Motor neuron (in vitro differentiated cells): ENCODE results near the gene NAV2. TPM values are rescaled to one million over a fixed set of nuclear protein-coding genes. Genes with fewer than 3 reads are reported as not detected.
"Not testable (repeated sequence)": the region's sequence is repeated elsewhere in the genome, so short reads cannot be mapped to it uniquely, and the experiment has no call there.

Experiments used
- ATAC-seq, 8 experiments: fragments of 200-7000 bp; cut with Tn5 transposase; replicated peaks in 6 of 8; 2 replicates each; pipeline ENCODE4 v1.8.0; 2021; ENCODE audit warnings: mild to moderate bottlenecking in 8 of 8, moderate library complexity in 8 of 8
- H3K27ac ChIP-seq, 2 donors: fragments of 250-450 bp; sonication (Bioruptor Pico); 2 replicates each; pipeline ENCODE4 v1.9.0; 2021; ENCODE audit warnings: antibody characterized with exemption in 2 of 2, mild to moderate bottlenecking in 2 of 2, moderate library complexity in 1 of 2
- H3K4me1 ChIP-seq, 2 donors: fragments of 250-450 bp; sonication (Bioruptor Pico); replicated peaks in 1 of 2; 2 replicates each; pipeline ENCODE4 v1.6.1; 2021; ENCODE audit warnings: antibody characterized with exemption in 2 of 2, mild to moderate bottlenecking in 2 of 2, moderate library complexity in 1 of 2
- H3K4me3 ChIP-seq, 5 donors: fragments of 250-450 bp; sonication (Bioruptor Pico); 2 replicates each; pipeline ENCODE4 v1.9.0; 2021; ENCODE audit warnings: antibody characterized with exemption in 5 of 5, mild to moderate bottlenecking in 5 of 5, moderate library complexity in 4 of 5
- whole genome bisulfite sequencing, 10 experiments: fragments of 450-650 bp; shearing (Covaris generic); methylation state at CpG; one replicate each; pipeline ENCODE4 v1.0.0; 2022; 5-methylcytosine and 5-hydroxymethylcytosine counted together
- in situ Hi-C, 9 experiments: fragments of 400-800 bp; cut with MboI; loops; one replicate each; pipeline ENCODE4 v1.15.0; 2021; ENCODE audit warnings: low sequenced_read_pairs in 9 of 9, low pct_unique_long_range_greater_than_20kb in 2 of 9; ENCODE audit not compliant: unreplicated experiment in 9 of 9
- total RNA-seq, 8 experiments: library from RNA; unstranded; fragments of 300-600 nt; gene quantifications; 2 replicates each; pipeline versions ENCODE4 v1.2.3 to v1.2.4, GENCODE V29; 2022

The NAV2 gene
- total RNA-seq, 8 experiments from 2014 or later, result 0.54 to 23.0 (median 8.1) TPM

DNA sequence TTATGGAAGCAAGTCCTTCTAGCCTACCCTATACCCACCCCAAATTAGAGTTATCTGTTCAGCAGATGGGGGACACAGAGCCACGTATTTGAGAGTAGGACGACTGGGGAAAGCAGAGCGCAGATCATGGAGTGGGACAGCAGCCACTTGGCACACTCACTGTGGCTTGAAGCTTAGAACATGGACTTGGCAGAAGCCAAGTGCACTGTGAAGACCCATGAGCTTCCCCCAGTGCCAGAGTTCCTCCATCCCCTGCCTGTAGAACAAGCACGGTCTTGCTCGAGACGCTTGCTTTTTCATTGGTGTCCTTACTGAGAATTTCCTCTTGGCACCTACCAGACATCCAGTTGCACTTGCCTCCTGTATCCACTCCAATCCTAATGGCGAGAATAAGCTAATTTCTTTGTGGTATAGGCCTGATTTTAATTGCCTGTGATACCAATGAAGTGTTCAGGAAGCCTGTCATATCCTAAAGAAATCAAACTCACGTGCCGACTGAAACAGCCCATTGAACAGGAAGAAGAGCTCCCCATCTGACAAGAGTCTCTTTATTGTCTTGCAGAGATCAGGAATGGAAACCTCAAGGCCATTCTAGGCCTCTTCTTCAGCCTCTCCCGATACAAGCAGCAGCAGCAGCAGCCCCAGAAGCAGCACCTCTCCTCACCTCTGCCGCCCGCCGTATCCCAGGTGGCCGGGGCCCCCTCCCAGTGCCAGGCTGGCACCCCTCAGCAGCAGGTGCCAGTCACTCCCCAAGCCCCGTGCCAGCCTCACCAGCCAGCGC is 166.9 kb downstream of the NAV2 start:
- H3K27ac ChIP-seq, result no peak overlapping the region
- 20 to 100% (median 90%) methylated on average over 1 to 7 of the region's 16 CpGs; no CpG with 5 or more reads in 2 of the 10 experiments for WGBS, 10 experiments
- ATAC-seq, result no peak

DNA sequence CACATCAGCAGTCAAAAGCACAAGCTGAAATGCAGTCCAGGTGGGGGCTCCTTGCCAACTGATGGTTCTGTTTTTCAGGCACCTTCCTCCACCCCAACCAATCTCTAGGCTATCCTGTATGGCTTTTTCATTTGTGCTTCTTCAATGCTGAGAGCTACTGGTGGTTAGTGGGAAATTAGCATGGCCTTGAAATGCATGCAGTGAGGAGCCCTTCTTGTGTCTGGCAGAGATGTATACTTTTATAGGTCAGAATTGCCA is 167.4 kb downstream of the NAV2 start:
- Histone ChIP-seq H3K27ac (no peak overlapping the region), H3K4me1 (no peaks in the 10 kb centered on the region), H3K4me3 (no peak overlapping the region)
- ATAC-seq, result no peak
- in situ Hi-C loops, result loop anchor here in 1 of 9 experiments (25.0 kb wide), 2 partner anchors 318 to 793 kb away; no protein-coding TSS in a partner anchor

More for the DNA sequence above, 166.9 kb downstream of the NAV2 start:
- in situ Hi-C loops, result loop anchor here in 1 of 9 experiments (25.0 kb wide), 2 partner anchors 317 to 792 kb away; no protein-coding TSS in a partner anchor
- Histone ChIP-seq H3K4me1 (no peaks in the 10 kb centered on the region), H3K4me3 (no peak overlapping the region)

DNA sequence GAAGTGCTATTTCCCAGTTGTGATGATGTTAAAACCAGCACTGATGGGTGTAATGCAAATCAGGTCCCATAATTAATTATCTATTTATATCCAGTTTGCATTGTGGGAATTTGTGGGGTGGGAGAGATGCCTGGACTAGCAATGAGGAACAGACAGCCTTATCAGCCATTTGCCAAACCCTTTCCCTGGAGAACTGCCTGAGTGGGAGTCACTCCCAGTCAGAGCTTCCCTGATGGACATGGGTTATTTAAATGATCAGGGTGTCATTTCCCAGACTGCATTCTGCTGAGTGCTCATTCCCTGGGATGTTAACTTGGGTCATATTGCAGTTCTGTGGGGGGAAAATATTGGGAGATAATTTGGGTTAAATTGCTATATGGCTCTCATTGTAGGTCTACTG is 168.5 kb downstream of the NAV2 start:
- in situ Hi-C loops, result loop anchor here in 1 of 9 experiments (25.0 kb wide), 2 partner anchors 319 to 794 kb away; no protein-coding TSS in a partner anchor
- no peak overlapping the region for H3K4me3 ChIP-seq
- no peaks in the 10 kb centered on the region for H3K4me1 ChIP-seq
- no peak overlapping the region for H3K27ac ChIP-seq
- ATAC-seq, result peak in 1 of 8 experiments; percentile 90

DNA sequence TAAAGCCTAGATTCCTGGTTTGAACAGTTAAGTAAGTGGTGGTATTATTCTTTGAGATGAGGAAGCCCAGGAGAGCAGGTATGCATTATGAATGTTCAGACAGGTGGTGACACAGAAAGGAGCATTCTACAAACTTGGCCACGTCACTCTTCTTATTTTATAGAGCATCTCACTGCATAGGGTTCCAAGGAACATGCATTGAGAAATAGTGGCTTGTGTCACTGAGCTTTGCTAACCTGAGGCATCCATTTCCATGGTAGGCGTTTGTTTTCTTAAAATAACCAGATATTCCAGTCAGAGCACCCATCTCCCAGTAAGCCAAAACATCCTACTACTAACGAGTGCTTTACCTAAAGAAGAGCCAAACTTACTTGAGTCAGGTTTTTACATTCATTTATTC is 169.7 kb downstream of the NAV2 start:
- in situ Hi-C loops, result loop anchor here in 1 of 9 experiments (25.0 kb wide), 2 partner anchors 320 to 795 kb away; no protein-coding TSS in a partner anchor
- no peak for ATAC-seq
- H3K4me3 ChIP-seq, result no peak overlapping the region
- H3K27ac ChIP-seq, result no peak overlapping the region
- peaks cover 0 to under 1% of the 10 kb centered on the region in 2 donors for H3K4me1 ChIP-seq
- WGBS, 10 experiments, result 33 to 100% (median 100%) methylated on average over 1 to 3 of the region's 3 CpGs; no CpG with 5 or more reads in 2 of the 10 experiments

DNA sequence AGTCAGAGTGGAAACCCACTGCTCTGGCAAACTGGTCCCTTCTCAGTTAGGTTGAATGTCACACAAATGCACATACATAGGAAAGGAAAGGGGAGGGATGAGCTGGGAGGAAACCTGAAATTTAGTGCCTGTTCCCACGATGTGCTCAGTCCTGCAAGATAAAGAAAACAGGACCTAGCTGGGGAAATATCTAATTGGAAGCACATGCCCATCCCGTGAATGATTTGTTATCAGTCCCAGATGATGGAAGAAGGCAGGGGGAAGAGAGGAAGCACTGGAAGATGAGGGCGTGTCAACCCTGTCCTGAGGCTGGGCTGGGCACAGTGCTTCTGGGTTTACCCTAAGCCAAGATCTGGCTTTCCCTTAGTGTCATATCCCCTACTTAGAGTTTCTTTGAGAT is 173.9 kb downstream of the NAV2 start:
- no peak overlapping the region for H3K4me3 ChIP-seq
- in situ Hi-C loops, result loop anchor here in 1 of 9 experiments (25.0 kb wide), 2 partner anchors 324 to 799 kb away; no protein-coding TSS in a partner anchor
- 24 to 100% (median 83%) methylated on average over 1 to 3 of the region's 3 CpGs; no CpG with 5 or more reads in 1 of the 10 experiments for WGBS, 10 experiments

DNA sequence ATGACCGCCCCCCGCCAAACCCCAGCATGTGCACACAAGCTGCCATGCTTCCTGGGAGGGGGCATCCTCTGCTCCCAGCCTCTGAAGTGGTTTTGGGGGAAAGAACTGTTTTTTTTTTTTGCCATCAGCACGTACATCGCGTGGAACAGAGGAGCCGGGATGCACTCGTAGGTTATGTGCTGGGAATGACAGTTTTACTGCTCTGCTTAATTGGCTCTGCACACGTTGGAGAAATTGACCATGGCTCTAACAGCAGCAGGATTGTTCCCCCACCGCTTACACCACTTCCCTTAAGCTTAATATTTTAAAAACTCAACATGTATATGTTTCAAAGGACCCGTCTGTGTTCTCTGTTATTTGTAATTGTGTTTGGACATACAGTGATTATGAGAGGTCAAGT is 175.2 kb downstream of the NAV2 start:
- no peak overlapping the region for H3K4me3 ChIP-seq
- H3K27ac ChIP-seq, result no peak overlapping the region
- 0 to 100% (median 73%) methylated on average over 1 to 10 of the region's 10 CpGs; no CpG with 5 or more reads in 2 of the 10 experiments for WGBS, 10 experiments
- H3K4me1 ChIP-seq, result peaks cover 0 to 13% of the 10 kb centered on the region in 2 donors
- ATAC-seq, result peak in 2 of 8 experiments; percentile 41 to 71
- in situ Hi-C loops, result loop anchor here in 1 of 9 experiments (25.0 kb wide), 2 partner anchors 326 to 801 kb away; no protein-coding TSS in a partner anchor

More for the DNA sequence above, 173.9 kb downstream of the NAV2 start:
- no peak for ATAC-seq
- Histone ChIP-seq H3K27ac (no peak overlapping the region), H3K4me1 (peaks cover 0 to 13% of the 10 kb centered on the region in 2 donors)

DNA sequence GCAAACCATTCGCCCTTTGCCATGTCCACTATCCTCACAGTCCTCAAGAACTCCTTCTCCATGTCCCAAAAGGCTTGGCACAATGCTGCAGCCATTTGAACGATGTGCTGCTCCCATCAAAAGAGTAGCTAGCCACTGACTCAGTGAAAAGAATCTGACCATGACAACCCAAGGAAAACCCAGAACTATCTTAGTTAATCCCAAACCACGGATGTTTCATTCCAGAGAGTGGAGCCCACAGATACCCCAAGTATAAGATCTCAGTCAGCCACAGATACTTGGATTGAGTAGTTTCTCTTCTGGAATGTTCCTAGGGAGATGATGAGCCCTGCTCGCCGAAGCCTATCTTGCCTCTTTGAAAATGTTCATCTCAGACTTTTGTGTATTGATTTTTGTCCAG is 176.9 kb downstream of the NAV2 start:
- in situ Hi-C loops, result loop anchor here in 1 of 9 experiments (25.0 kb wide), 2 partner anchors 327 to 802 kb away; no protein-coding TSS in a partner anchor
- no peak overlapping the region for H3K4me3 ChIP-seq
- 58 to 100% (median 73%) methylated on average over 1 to 5 of the region's 5 CpGs; no CpG with 5 or more reads in 2 of the 10 experiments for WGBS, 10 experiments
- H3K4me1 ChIP-seq, result peaks cover 0 to 13% of the 10 kb centered on the region in 2 donors
- H3K27ac ChIP-seq, result no peak overlapping the region
- ATAC-seq, result no peak

DNA sequence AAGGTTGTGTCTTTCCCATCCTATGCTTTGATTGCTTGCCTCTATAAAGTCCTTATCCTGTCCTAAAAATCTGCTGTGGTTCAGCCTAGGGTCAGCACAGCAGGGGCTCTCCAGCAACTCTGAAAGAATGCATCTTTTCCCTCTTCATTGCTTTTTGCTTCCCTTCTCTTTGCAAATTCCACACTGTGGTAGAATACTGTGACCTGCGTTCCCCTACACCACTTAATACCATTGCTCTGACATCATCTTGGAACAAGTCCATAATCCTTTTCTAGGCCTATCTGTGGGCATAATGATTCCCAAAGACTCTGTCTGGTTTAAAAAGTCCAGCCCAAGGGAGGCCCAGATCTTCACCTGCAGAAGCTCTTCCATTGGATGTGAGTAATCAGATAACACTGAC is 177.7 kb downstream of the NAV2 start:
- H3K4me1 ChIP-seq, result peaks cover 0 to 13% of the 10 kb centered on the region in 2 donors
- 0 to 67% (median 0%) methylated on average over 1 of the region's 1 CpG; no CpG with 5 or more reads in 5 of the 10 experiments for WGBS, 10 experiments
- no peak overlapping the region for H3K4me3 ChIP-seq
- in situ Hi-C loops, result loop anchor here in 1 of 9 experiments (25.0 kb wide), 2 partner anchors 328 to 803 kb away; no protein-coding TSS in a partner anchor
- peak in 4 of 8 experiments; percentile 23 to 74 (median 42) for ATAC-seq
- H3K27ac ChIP-seq, result no peak overlapping the region

DNA sequence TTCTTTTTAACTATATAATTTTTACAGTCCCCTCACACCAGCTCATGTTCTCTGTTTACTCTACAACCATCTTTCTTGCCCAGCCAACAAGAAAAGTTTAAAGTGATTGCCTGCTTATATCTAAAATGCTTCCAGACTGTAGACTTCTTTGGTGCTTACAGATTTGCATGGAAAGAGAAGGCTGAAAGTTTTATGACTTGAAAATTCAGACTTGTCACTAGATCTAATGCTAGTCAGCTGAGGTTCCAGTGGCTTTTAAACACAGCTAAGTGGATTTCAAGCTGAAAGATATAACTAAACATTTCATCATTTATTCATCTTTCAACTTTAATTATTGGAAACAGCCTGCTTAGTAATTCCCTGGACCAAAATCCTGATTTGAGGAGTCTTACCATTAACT is 178.4 kb downstream of the NAV2 start:
- in situ Hi-C loops, result loop anchor here in 1 of 9 experiments (25.0 kb wide), 2 partner anchors 329 to 804 kb away; no protein-coding TSS in a partner anchor
- ATAC-seq, result no peak
- Histone ChIP-seq H3K4me3 (no peak overlapping the region), H3K27ac (no peak overlapping the region), H3K4me1 (peaks cover 0 to 13% of the 10 kb centered on the region in 2 donors)

DNA sequence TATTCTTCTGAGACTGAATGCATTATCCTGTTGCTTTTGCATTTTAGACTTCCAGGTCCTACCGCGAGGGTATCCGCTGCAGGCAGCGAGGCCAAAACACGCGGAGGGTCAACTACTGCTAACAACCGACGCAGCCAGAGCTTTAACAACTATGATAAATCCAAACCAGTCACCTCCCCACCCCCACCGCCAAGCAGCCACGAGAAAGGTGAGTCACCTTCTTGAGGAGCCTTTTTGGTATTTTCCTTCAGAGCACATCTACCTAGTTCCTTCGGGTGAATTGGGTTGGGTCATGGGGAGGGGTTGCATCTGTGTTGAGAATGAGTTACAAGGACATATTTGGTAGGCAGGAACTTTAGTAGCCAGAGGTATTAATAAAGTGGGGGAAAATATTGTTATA is 179.8 kb downstream of the NAV2 start:
- ATAC-seq, result no peak
- WGBS, 10 experiments, result 92 to 100% (median 96%) methylated on average over 2 to 10 of the region's 11 CpGs; no CpG with 5 or more reads in 2 of the 10 experiments
- in situ Hi-C loops, result loop anchor here in 1 of 9 experiments (25.0 kb wide), 2 partner anchors 330 to 805 kb away; no protein-coding TSS in a partner anchor
- peaks cover 0 to 13% of the 10 kb centered on the region in 2 donors for H3K4me1 ChIP-seq
- no peak overlapping the region for H3K4me3 ChIP-seq
- no peak overlapping the region for H3K27ac ChIP-seq

DNA sequence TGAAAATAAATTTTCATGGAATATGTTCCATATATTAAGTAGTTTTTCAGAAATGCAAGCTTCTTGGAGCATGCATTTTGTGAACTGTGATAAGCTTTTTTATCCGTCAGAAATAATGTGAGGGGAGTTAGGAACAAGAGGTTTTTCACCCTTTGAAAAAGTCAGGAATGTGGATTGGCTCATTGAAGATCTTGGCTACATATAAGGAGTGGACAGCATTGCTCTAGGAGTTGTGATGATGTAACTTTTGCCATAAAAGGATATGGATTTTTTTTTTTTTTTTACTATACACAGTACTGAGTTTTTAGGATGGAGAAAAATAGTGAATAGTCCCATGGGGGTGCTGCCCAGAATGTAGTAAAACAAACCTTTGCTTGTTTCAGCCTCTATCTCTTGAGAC is 180.2 kb downstream of the NAV2 start:
- no peak overlapping the region for H3K4me3 ChIP-seq
- no peak overlapping the region for H3K27ac ChIP-seq
- WGBS, 10 experiments, result 0 to 100% (median 83%) methylated on average over 1 of the region's 1 CpG; no CpG with 5 or more reads in 1 of the 10 experiments
- in situ Hi-C loops, result loop anchor here in 1 of 9 experiments (25.0 kb wide), 2 partner anchors 331 to 806 kb away; no protein-coding TSS in a partner anchor
- H3K4me1 ChIP-seq, result peaks cover 0 to 8% of the 10 kb centered on the region in 2 donors
- ATAC-seq, result no peak

DNA sequence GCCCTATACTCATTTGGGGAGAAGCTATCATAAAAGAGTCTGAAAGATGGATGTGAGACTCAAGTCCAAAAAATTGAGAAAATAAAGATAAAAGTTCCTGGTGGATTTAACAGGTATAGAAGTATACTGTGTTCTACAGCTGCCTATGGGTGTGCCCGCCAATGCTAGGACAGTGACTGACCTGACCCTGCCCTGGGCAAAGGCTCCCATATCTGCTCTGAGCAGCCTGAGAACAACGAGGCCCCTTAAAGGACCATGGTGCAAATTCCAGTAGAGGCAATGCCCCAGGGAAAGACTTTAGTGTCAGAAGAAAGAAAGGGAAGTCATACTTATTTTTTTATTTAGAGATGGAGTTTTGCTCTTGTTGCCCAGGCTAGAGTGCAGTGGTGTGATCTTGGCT is 181.8 kb downstream of the NAV2 start:
- Histone ChIP-seq H3K4me3 (no peak overlapping the region), H3K27ac (no peak overlapping the region), H3K4me1 (no peaks in the 10 kb centered on the region)
- in situ Hi-C loops, result loop anchor here in 1 of 9 experiments (25.0 kb wide), 2 partner anchors 332 to 807 kb away; no protein-coding TSS in a partner anchor
- ATAC-seq, result no peak
- 53 to 100% (median 92%) methylated on average over 1 to 2 of the region's 2 CpGs; no CpG with 5 or more reads in 6 of the 10 experiments for WGBS, 10 experiments

DNA sequence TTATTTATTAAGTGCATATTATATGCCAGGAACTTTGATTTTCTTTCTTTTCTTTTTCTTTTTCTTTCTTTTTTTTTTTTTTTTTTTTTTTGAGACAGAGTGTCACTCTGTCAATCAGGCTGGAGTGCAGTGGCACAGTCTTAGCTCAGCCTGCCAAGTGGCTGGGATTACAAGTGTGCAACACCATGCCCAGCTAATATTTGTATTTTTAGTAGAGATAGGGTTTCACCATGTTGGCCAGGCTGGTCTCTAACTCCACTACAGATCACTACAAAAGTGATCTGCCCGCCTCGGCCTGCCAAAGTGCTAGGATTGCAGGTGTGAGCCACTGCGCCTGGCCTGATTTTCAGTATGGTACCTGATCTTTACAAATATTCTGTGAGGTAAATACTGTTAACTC is 182.4 kb downstream of the NAV2 start:
- WGBS, 10 experiments, result 83 to 100% (median 91%) methylated on average over 1 to 3 of the region's 3 CpGs; no CpG with 5 or more reads in 5 of the 10 experiments
- not testable (repeated sequence) for H3K27ac ChIP-seq, H3K4me3 ChIP-seq, ATAC-seq, H3K4me1 ChIP-seq
- in situ Hi-C loops, result loop anchor here in 1 of 9 experiments (25.0 kb wide), 2 partner anchors 333 to 808 kb away; no protein-coding TSS in a partner anchor
